Erythroblast (primary cell): ENCODE results near the gene ANO1.

Experiments used
- GATA1 ChIP-seq: IDR thresholded peaks from 2 replicates; pipeline ENCODE4 v1.6.1; 2011; ENCODE audit warnings: low read depth, mild to moderate bottlenecking, control low read depth, low read length, moderate library complexity
- POLR2A ChIP-seq: IDR thresholded peaks from 2 replicates; pipeline ENCODE4 v1.6.1; 2011; ENCODE audit warnings: mild to moderate bottlenecking, low read length

DNA sequence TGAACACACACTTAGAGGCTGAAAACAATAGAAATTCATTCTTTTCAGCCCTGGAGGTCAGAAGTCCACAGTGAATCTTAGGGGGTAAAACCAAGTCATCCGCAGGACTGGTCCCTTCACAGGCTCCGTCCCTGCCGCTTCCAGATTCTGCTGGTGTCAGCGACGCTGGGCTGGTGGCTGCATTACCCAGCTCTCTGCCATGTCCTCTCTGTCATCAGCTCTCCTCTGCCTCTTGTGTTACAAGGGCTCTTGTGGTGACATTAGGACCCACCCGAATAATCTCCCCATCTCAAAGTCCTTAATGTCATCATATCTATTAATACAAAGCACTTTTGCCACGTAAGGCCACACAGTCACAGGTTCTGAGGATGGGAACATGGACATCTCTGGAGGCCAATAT is 47.7 kb upstream of the ANO1 start:
- no peak for TF ChIP-seq POLR2A
- no peak for TF ChIP-seq GATA1
